Stimulated activated CD8-positive, alpha-beta memory T cell treated with anti-CD3 and anti-CD28 coated beads, Interleukin-2, amount 100 ng/mL, for 48 hours (primary cell): ENCODE data around the gene LEKR1.

ENCODE experiments used
- DNase-seq, 2 donors: peaks; one replicate each; pipeline ENCODE4 v3.0.0-alpha.2; 2020; ENCODE audit warnings: low read depth in 2 of 2

Gene LEKR1

GRCh38 chr3:156978481-156978961 lies 152.4 kb downstream of the LEKR1 start:
- DNase-seq, result no peak

GRCh38 chr3:156981005-156981404 lies 154.9 kb downstream of the LEKR1 start:
- no peak for DNase-seq

DNA sequence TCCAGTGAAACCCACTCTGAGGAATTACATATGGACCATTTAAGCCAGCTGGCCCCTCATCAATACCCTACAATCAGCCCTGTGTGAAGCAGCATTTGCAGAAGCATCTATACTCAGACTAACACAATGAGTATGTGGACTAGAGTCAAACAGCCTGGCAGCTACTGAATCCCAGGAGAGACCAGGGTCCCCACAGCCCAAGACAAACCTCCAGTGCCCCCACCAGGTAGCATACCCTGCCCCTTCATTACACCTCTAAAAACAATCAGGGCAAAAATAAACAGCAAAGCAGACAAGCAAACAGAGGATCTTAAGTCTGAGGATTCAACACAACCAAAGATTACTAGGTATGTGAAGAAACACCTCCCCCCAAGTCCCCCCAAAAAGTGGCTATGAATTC lies 157.4 kb downstream of the LEKR1 start:
- DNase-seq, result no peak

- DNase-seq, result no peak
Observed at GRCh38 chr3:156985711-156986110, 159.6 kb downstream of the LEKR1 start.

GRCh38 chr3:156987946-156988345 lies 161.8 kb downstream of the LEKR1 start:
- no peak for DNase-seq

DNA sequence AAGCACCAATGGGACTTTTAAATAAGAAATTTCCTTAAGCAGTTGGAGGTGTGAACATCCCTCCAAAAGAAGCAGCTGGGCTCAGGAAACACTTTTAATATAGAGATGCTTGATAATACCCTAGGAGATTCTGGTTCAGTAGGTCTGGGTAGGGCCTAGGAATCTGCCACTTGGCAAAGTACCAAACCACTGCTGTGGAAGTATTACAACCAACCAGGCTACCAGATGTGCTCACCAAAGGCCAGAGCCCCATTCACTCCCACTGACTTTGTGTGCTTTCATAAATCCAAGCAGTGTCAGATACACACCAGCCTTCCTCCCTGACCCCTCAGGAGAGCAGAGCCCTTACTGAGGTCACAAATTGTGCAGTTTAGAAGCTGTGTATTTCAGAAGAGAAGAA lies 171.2 kb downstream of the LEKR1 start:
- no peak for DNase-seq

DNA sequence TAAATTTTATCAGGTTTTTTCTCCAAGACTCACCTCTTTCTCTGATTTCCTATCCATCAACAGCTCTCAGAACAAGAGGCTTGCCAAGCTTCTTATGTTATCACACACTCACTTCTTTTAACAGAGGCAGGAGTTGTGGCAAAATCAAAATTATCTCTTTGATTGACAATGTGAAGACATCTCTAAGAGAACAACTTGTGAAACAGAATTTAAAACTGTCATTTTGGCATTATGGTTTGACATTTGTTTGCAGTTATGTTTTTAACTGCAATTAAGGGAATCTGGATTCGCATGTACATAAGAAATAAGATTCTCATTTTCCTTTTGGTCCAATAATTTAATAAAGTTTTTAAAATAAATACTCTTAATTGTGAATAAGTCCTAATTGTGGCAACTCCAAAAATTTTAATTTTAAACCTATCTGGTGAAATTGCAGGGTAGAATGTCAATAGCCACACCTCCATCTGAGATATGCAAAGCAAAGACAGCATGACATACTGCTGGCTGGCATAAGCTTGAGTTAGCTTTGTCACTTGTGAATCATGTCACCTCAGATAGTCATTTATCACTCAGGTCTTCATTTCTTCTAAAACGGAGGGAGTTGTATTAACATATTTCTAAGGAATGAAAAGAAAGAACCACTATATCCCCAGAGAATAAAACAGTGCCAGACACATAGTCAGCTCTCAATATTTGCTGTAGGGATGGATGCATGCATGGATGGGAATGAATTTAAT lies 175.2 kb downstream of the LEKR1 start:
- no peak for DNase-seq

- no peak for DNase-seq
Observed at GRCh38 chr3:157021679-157022078, 195.5 kb downstream of the LEKR1 start.

DNA sequence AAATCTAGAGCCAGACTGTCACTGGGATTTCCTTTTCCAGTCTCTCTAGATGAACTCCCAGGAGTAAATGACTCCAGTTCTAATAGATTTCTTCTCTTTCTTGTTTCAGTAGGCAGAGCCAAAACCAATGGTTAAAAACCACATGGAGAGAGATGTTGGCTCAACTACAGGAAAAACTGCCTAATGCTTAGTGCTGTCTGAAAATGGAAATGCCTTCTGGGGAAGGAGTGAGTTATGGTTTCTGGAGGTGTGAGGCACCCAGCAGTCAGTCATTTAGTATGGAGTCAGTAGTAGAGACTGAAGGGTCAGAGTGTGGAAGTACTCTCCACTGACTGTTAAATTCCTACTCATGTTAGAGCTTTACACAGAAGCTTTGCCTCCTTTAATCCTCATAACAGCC lies 197.1 kb downstream of the LEKR1 start:
- DNase-seq, result no peak

GRCh38 chr3:157026091-157026490 lies 199.9 kb downstream of the LEKR1 start:
- no peak for DNase-seq

- DNase-seq, result no peak
Observed at GRCh38 chr3:157027861-157028745, 201.9 kb downstream of the LEKR1 start.

- DNase-seq, result no peak
Observed at GRCh38 chr3:157029365-157029790, 203.2 kb downstream of the LEKR1 start.

DNA sequence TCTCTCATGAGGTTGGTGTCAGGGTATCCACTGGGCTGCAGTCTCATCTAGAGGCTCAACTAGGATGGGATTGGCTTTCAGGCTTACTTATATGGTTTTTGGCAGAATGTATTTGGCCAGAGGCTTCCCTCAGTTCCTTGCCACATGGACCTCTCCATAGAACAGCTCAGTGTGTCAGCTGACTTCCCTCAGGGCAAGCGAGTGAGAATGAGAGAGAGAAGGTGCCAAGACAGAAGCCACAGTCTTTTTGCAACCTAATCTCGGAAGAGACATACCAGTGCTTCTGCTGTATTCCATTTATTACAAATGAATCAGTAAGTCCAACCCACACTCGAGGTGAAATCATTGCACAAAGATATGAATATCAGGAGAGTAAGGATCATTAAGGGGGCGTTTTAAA lies 204.6 kb downstream of the LEKR1 start:
- DNase-seq, result no peak

DNA sequence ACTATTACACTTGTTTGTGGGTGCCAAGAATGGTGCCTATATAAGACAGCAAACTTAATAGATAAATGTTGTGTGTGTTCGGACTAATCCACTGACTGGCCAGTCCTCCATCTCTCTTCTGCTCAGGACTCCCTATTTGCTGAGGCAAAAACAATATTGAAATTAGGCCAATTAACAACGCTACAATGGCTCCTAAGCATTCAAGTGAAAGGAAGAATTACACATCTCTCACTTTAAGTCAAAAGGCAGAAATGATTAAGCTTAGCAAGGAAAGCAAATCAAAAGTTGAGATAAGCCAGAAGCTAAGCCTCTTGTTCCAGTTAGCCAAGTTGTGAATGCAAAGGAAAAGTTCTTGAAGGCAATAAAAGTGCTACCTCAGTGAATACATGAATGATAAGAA lies 206.8 kb downstream of the LEKR1 start:
- DNase-seq, result no peak

- DNase-seq, result no peak
Observed at GRCh38 chr3:157040456-157040855, 214.3 kb downstream of the LEKR1 start.

DNA sequence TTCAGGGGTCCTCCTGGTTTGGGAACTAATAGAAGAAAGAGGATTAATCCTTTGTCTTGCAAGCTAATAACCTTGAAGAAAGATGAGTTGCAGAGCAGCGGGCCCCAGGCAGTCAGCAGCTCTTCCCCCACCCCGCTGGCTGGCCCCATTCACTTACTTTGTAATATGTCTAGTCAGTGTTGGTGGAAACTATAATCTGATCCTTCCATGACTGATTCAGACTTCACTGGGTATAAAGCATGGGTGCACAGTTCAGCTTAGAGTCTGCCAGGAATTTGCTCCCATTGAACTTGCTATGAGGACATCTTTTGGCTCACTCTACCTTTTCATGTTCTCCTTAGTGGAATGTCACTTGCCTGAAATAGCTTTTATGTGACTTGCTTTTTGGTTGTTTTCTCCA lies 216.1 kb downstream of the LEKR1 start:
- no peak for DNase-seq

DNA sequence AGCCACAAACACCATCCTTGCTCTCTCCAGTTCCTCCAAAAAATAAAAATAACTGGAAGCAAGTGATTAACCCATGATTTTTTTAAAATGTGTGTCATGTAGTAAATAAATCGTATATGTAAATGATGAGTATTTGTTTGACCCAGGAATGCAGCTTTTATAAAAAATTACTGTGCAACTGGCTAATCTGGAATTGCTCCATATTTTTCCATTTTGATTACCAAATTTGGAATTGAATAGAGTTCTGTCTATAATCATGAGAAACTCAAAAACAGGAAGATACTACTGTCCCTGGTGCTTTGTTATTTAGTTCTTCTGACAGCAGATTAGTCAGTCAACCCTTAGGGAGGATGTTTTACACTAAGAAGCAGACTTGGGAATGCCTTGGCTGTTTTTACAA lies 217.6 kb downstream of the LEKR1 start:
- DNase-seq, result no peak

DNA sequence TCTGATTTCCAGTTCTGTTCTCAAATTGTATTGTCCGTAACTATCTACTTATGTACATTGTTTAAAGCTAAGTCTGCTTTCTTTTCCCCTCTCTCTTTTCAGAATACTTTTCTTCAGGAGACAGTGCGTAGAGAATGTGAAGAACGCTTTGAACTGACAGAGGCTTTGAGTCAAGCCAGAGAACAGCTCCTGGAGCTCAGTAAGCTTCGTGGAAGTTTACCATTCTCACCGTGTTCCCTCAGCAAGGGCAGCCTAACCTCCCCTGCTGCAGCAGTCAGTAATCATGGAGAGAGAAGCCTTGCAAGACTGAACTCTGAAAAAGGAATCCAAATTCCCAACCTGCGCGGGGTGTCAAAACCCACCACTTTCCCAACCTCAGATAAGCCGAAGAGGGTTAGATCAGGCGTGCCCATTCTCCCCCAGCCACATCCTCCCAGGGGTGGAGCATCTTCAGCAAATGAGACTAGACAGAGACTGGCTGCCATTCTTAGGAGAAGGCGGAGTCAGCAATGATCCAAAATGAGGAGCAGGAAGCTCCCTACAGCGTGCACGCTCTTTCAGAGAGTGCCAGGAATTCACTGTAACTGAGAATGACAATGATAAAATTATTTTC lies 219.2 kb downstream of the LEKR1 start:
- DNase-seq, result no peak

GRCh38 chr3:157046520-157046919 lies 220.4 kb downstream of the LEKR1 start:
- no peak for DNase-seq

DNA sequence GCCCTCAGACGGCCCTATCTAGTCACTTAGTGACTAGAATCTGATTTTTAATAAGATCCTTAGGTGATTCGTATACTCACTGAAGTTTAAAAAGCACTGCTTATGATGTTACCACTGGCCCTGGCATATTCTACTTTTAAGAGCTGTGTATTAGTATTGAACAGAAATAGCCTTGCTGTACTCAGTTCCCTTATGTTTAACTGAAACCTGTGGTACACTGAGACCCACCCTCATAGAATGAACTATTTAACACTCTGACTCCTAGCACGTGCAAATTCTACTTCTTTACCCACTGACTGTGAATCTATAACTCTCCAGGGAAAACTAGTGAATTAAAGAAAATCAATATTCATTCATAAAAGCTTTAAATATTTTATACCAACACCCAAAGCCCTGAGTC lies 224.9 kb downstream of the LEKR1 start:
- no peak for DNase-seq

- no peak for DNase-seq
Observed at GRCh38 chr3:157051591-157051990, 225.4 kb downstream of the LEKR1 start.

DNA sequence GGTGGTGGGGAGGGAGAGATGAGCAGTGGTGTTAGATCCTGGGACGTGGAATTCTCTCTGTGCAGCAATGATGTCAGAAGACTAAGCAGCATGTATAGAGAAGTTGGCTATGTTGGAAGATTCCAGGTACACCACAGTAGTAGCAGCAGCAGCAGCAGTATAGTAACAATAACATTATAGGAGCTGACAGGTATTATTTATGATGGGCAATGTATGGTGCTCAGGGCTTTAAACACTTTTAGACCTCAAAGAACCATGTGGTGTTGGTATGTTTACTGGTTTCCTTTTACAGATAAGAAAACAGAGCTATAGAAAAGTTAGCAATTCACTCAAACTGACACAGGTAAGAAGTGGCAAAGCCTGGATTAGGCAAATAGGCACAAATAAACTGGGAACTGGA lies 229.9 kb downstream of the LEKR1 start:
- no peak for DNase-seq
